ENCODE data around the gene TBX6.

- no peak for TF ChIP-seq CTCF (IDR thresholded peaks at IDR 0.05; ENCODE audit: low read length)
- TF ChIP-seq EZH2 (IDR thresholded peaks at IDR 0.05; ENCODE audit: borderline replicate concordance, low read length): no peak
Observed at GRCh38 chr16:30066761-30067583, 24.8 kb downstream of the TBX6 start.
